ENCODE results near the gene MED13L.

Gene MED13L

DNA sequence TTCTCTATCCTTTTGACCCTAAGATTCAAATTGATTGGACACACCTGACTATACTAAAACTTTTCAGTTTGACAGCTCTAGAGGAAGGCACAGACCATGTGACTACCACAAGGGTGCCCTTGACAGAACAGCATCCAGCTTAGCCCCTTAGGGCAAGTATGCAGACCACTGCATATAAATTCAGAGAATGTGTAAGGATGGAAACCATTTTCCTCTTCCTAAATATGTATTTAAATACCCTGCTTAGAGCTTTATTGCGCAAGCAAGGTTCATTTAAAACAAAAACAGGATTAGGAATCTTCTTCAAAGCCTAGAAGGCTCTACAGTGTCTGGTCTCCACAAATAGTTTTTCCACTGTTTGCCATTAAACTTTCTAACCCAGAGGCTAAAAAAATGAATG is 202.8 kb downstream of the MED13L start:
- H3K4me1 ChIP-seq, result peaks cover 43% of the 10 kb centered on the region
- no peaks in the 10 kb centered on the region for H3K9me3 ChIP-seq
- H3K36me3 ChIP-seq (replicated peaks), result no peaks in the 10 kb centered on the region
- in situ Hi-C loops (cut with MboI; ENCODE audit: low sequenced_read_pairs), result no loop called here
- H3K4me3 ChIP-seq, result no peak overlapping the region
- peak; percentile 36 to 41 for DNase-seq (ENCODE audit: low spot score in 2 of 2)
- no peaks in the 10 kb centered on the region for H3K27me3 ChIP-seq (ENCODE audit: low read depth)

DNA sequence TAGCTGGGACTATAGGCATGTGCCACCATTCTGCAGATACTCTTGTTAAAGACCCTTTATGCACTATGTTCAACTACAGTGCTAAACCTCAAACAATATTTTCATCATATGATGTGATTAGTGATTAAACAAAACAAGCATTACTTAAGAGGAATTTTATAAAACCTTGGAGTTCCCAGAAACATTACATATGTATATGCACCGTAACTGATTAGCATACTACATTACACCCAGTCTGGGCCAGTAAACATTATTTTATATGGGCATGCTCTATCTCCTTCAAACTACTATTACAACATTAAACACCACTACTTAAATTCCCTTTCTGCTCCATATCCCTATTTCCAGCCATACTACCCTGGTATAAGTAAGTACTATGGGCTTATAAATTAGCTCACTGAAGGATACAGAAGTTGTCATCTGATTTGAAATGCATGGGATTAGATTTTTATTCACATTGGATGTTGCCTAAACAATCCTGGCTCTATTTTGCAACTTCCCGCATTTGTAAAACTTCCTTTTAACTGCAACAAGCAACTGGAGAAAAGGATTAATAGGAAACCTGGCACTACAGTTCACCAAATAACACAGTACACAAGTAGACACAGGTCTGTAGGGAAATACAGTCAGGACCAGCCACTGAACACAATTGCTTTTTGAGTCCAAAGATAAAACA is 205.8 kb downstream of the MED13L start:
- Histone ChIP-seq H3K9me3 (no peaks in the 10 kb centered on the region), H3K4me1 (peaks cover 25% of the 10 kb centered on the region), H3K4me3 (no peak overlapping the region), H3K27me3 (ENCODE audit: low read depth) (no peaks in the 10 kb centered on the region), H3K36me3 (replicated peaks) (no peaks in the 10 kb centered on the region)
- no peak for DNase-seq (ENCODE audit: low spot score in 2 of 2)
- in situ Hi-C loops (cut with MboI; ENCODE audit: low sequenced_read_pairs), result no loop called here

DNA sequence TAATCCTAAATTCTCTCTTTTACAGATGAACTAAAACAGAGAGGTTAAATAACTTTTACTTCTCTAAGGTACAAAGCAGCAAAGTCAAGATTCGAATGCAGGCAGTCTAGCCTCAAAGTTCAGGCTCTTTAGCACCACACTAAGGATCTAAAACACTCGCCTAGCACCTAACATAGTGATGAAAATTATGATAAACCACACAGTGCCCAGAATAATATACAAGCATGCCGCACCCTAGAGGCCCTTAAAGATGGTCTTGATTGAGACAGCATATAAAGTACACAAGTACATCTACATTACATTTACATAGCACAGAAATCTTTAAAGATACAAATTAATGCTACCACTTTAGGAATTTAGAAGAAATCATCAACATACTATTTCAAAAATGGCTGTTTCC is 207.0 kb downstream of the MED13L start:
- in situ Hi-C loops (cut with MboI; ENCODE audit: low sequenced_read_pairs), result no loop called here
- peaks cover 28% of the 10 kb centered on the region for H3K4me1 ChIP-seq

DNA sequence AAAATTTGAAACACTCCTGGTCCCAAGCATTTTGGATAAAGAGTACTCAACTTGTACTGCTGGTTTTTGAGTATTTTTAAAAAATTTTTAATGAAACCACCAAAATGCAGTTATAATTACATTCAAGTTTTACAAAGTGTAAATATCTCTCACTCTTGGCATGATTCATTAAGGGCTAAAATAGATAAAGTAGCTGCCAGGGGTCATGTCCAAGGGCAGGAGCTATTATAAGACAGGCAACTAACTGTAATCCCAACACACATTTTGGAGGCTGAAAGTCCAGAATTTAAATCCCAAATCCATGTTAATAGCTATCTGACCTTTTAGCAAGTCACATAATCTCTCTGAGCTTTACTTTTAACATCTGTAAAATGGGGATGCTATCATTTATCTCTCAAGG is 207.6 kb downstream of the MED13L start:
- Histone ChIP-seq H3K4me3 (no peak overlapping the region), H3K4me1 (peaks cover 25% of the 10 kb centered on the region), H3K27me3 (ENCODE audit: low read depth) (no peaks in the 10 kb centered on the region), H3K36me3 (replicated peaks) (no peaks in the 10 kb centered on the region), H3K9me3 (no peaks in the 10 kb centered on the region)
- in situ Hi-C loops (cut with MboI; ENCODE audit: low sequenced_read_pairs), result no loop called here
- DNase-seq (ENCODE audit: low spot score in 2 of 2), result no peak

More for the DNA sequence above, 207.0 kb downstream of the MED13L start:
- no peaks in the 10 kb centered on the region for H3K36me3 ChIP-seq (replicated peaks)
- no peak for DNase-seq (ENCODE audit: low spot score in 2 of 2)
- no peaks in the 10 kb centered on the region for H3K27me3 ChIP-seq (ENCODE audit: low read depth)
- H3K4me3 ChIP-seq, result no peak overlapping the region
- no peaks in the 10 kb centered on the region for H3K9me3 ChIP-seq

DNA sequence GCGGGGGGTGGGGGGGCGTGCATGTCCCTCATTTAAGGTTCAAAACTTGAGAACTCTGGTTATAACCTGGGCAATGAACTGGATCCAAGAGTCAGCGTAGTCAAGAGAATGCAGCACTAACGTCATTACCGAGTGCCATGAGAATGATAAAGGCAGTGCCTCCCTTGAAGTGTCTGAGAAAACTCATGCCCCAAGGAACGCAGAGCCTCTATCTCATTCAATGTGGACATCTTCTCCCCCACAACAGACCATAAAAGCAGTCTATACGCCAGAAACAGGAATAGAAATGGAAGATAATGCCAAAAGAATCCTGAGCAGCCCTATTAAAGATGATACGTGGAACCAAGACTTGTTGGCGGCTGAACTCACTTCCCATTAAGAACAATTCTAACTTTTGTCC is 208.6 kb downstream of the MED13L start:
- in situ Hi-C loops (cut with MboI; ENCODE audit: low sequenced_read_pairs), result no loop called here

DNA sequence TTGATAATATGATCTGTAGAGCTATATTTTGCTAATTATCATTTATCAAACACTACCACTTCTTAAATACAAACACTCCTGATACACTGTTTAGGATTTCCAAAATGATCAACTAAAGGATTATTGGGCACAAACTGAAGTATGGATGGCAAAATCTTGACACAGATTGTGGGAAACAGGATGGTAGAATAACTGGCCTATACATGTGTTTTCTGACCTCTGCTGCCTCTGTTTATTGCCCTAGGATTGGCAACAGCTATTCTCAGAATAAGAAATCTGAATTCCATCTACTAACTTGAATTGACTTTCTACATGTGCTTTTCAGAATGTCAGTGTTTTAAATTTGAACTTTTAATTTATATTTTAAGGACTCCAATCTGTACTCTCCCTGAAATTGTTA is 209.1 kb downstream of the MED13L start:
- Histone ChIP-seq H3K9me3 (no peaks in the 10 kb centered on the region), H3K4me1 (peaks cover 18% of the 10 kb centered on the region), H3K4me3 (no peak overlapping the region), H3K36me3 (replicated peaks) (no peaks in the 10 kb centered on the region), H3K27me3 (ENCODE audit: low read depth) (no peaks in the 10 kb centered on the region)
- in situ Hi-C loops (cut with MboI; ENCODE audit: low sequenced_read_pairs), result no loop called here
- DNase-seq (ENCODE audit: low spot score in 2 of 2), result no peak

More for the DNA sequence above, 208.6 kb downstream of the MED13L start:
- Histone ChIP-seq H3K9me3 (no peaks in the 10 kb centered on the region), H3K4me1 (peaks cover 18% of the 10 kb centered on the region), H3K4me3 (no peak overlapping the region), H3K36me3 (replicated peaks) (no peaks in the 10 kb centered on the region), H3K27me3 (ENCODE audit: low read depth) (no peaks in the 10 kb centered on the region)
- DNase-seq (ENCODE audit: low spot score in 2 of 2), result no peak

DNA sequence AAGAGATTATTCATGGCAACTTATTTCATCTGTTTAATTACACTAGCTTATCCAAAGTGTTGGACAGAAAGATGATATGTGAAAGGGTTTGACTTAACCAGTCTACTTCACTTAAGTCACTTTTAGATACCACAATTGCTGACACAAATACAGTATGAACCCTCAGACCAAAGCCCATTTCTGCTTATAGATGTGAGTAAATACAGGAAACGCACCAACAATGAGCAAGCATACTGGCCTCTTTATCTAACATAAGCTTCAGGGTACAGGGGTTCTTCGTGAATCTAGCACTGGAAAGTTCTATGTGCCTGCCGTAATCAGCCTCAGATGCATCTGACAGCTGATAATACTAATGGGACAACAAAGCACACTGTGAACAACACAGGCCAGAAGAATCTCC is 209.6 kb downstream of the MED13L start:
- in situ Hi-C loops (cut with MboI; ENCODE audit: low sequenced_read_pairs), result no loop called here
- no peaks in the 10 kb centered on the region for H3K9me3 ChIP-seq
- no peaks in the 10 kb centered on the region for H3K36me3 ChIP-seq (replicated peaks)
- H3K27me3 ChIP-seq (ENCODE audit: low read depth), result no peaks in the 10 kb centered on the region
- H3K4me3 ChIP-seq, result no peak overlapping the region
- no peak for DNase-seq (ENCODE audit: low spot score in 2 of 2)
- H3K4me1 ChIP-seq, result peaks cover 18% of the 10 kb centered on the region

DNA sequence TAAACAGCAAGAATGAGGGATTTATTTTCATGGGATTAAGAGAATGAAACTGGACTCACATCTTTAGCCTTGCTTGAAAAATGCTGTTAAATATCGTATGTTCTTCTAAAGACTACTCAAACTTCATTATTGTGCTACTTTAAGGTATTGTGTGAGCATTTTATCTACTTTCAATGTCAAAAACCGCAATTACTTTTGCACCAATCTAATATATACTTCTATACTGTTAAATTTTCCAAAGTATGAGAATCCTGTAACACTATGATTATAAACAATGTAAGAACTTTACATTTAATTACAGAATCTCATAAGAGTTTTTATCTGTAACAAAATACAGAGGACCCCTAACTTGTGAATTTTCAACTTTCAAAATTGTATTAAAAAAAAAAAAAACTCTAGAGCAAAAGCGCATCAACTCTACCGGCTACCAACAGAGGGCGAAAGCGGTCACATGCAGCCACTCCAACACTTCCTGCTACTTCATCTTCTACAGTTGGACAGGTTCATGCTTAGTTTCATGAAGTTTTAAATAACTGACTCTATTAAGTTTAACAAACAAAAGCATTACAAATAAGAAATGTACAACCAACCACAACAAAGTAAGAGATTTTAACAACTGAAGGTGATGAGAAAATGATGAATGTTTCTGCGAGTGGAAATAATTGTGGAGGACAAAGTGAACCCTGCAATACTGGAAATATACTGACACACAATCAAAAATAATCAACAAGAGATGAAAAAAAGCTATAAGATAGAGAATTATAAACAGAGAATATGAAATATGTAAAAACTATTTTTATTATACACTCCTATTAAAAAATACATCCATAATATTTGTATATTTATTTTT is 210.9 kb downstream of the MED13L start:
- Histone ChIP-seq H3K4me1 (peaks cover 16% of the 10 kb centered on the region), H3K4me3 (no peak overlapping the region), H3K27me3 (ENCODE audit: low read depth) (no peaks in the 10 kb centered on the region), H3K36me3 (replicated peaks) (no peaks in the 10 kb centered on the region), H3K9me3 (no peaks in the 10 kb centered on the region)
- peak; percentile 49 to 72 for DNase-seq (ENCODE audit: low spot score in 2 of 2)
- in situ Hi-C loops (cut with MboI; ENCODE audit: low sequenced_read_pairs), result no loop called here

DNA sequence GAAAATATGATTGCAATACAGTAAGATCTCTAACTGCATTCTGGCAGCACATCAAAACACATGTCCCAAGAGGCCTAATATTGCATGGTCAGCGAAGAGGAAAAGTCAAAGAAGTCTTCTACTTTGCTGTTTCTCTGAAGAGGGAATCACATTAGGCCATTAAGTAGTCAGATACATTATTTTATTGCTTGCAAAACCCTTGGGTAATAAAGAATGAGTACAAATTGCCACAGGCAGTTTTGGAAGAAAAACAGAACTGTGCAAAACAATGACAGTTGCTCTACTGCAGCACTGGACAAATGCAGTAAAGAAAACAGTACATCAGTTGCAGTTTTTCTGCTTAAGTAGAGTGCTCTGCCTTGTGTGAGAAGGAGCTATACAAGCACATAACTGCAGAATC is 211.9 kb downstream of the MED13L start:
- Histone ChIP-seq H3K27me3 (ENCODE audit: low read depth) (no peaks in the 10 kb centered on the region), H3K4me1 (peaks cover 15% of the 10 kb centered on the region), H3K4me3 (no peak overlapping the region), H3K9me3 (no peaks in the 10 kb centered on the region), H3K36me3 (replicated peaks) (no peaks in the 10 kb centered on the region)
- peak in 1 of 2 experiments; percentile 43 for DNase-seq (ENCODE audit: low spot score in 2 of 2)
- in situ Hi-C loops (cut with MboI; ENCODE audit: low sequenced_read_pairs), result no loop called here

DNA sequence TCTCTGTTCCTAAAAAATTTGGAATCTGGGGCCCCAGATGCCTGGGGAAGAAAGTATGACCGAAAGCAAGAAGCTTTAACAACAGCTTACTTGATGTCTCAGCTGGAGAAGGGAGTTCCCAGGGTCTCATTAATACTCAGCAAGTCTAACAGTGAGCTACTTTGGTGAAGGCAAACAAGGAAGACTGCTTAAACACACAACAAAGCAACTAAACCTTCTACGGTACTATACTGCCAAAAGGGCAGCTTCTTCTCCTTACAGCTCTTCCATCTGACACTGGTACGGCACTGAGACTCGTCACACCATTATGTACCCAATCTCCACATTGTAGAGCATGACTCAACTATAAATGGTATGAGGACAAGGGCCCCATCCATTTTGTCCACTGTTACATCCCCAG is 213.0 kb downstream of the MED13L start:
- Histone ChIP-seq H3K36me3 (replicated peaks) (no peaks in the 10 kb centered on the region), H3K4me1 (peaks cover 15% of the 10 kb centered on the region), H3K4me3 (no peak overlapping the region), H3K27me3 (ENCODE audit: low read depth) (no peaks in the 10 kb centered on the region), H3K9me3 (no peaks in the 10 kb centered on the region)
- in situ Hi-C loops (cut with MboI; ENCODE audit: low sequenced_read_pairs), result no loop called here
- no peak for DNase-seq (ENCODE audit: low spot score in 2 of 2)

DNA sequence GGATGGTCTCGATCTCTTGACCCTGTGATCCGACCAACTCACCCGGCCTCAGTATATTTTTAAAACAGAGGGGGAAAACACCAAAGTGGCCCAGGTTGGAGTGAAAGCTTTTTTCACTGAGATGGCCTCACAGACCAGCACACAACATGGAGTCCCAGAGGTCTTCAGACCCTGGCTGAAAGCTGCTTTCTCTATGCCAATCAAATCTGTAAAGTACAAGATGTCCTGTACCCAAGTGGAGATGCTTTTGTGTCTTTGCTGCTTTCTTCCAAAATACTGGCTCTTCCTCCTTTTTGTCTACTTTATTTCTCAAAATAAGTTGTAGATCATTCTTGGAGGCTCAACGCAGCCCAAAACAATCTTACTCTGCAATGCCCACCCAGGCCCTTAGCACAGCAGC is 214.8 kb downstream of the MED13L start:
- no peak for DNase-seq (ENCODE audit: low spot score in 2 of 2)
- Histone ChIP-seq H3K4me1 (peaks cover 17% of the 10 kb centered on the region), H3K36me3 (replicated peaks) (no peaks in the 10 kb centered on the region), H3K27me3 (ENCODE audit: low read depth) (no peaks in the 10 kb centered on the region), H3K9me3 (no peaks in the 10 kb centered on the region), H3K4me3 (no peak overlapping the region)
- in situ Hi-C loops (cut with MboI; ENCODE audit: low sequenced_read_pairs), result no loop called here

DNA sequence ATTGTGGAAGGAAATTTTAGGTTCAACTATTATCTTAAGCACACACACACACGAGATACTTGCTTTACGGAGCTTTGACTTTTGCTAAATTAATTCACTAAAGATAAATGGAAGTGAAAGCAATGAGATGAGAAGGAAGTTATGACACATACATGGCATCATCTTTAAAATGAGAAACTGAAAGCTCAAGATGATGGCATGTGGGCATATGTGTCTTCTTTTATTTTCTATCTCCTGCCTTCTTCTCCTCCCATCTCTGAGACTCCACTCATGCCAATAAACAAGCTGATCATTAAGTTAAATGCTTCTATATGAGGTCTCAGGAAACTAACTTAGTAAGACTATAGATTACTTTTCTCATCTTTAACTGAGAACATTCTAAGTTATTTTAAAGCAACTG is 216.7 kb downstream of the MED13L start:
- Histone ChIP-seq H3K4me3 (no peak overlapping the region), H3K9me3 (no peaks in the 10 kb centered on the region), H3K4me1 (peaks cover 8% of the 10 kb centered on the region), H3K36me3 (replicated peaks) (no peaks in the 10 kb centered on the region), H3K27me3 (ENCODE audit: low read depth) (no peaks in the 10 kb centered on the region)
- DNase-seq (ENCODE audit: low spot score in 2 of 2), result no peak
- in situ Hi-C loops (cut with MboI; ENCODE audit: low sequenced_read_pairs), result no loop called here

DNA sequence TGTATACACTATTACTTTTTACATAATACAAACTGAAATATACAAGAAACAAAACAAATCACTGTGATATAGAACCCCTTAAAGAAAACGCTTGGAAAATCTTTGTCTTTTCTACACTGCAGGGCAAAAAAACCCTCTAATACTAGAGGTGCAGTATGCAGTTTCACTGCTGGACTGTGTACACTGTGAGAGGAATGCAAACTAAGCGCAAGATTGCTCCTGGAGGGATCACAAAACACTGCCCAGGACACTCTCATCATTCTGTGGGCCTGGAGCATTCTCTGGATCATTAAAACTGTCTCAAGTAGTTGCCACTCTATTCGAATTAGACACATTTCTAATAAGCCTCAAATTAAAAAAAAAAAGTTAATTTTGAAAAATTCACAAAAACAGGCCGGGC is 217.6 kb downstream of the MED13L start:
- Histone ChIP-seq H3K9me3 (no peaks in the 10 kb centered on the region), H3K27me3 (ENCODE audit: low read depth) (no peaks in the 10 kb centered on the region), H3K4me3 (no peak overlapping the region), H3K4me1 (peaks cover 4% of the 10 kb centered on the region), H3K36me3 (replicated peaks) (no peaks in the 10 kb centered on the region)
- in situ Hi-C loops (cut with MboI; ENCODE audit: low sequenced_read_pairs), result no loop called here
- no peak for DNase-seq (ENCODE audit: low spot score in 2 of 2)

DNA sequence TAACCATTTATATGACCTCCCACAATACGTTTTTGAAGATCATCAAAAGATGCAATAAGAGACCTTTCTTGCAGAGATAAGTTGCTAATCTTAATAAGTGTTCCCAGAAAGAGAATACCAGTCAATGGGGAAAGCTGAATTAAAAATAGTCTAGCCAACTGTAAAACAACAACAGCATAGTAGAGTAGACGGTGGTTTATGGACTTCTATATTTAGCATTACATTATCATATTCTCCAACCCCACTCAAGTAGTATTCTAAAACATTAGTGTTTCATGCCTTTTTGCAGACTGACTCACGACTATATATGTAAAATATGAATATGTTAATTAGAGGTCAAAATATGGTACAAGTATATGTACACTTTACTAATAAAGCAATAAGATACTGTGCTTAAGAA is 218.9 kb downstream of the MED13L start:
- DNase-seq (ENCODE audit: low spot score in 2 of 2), result no peak
- in situ Hi-C loops (cut with MboI; ENCODE audit: low sequenced_read_pairs), result no loop called here
- no peaks in the 10 kb centered on the region for H3K9me3 ChIP-seq
- no peaks in the 10 kb centered on the region for H3K27me3 ChIP-seq (ENCODE audit: low read depth)
- H3K36me3 ChIP-seq (replicated peaks), result no peaks in the 10 kb centered on the region
- H3K4me1 ChIP-seq, result peaks cover 15% of the 10 kb centered on the region
- H3K4me3 ChIP-seq, result no peak overlapping the region
